ENCODE measurements around the gene TRMT2A.

The TRMT2A gene

GRCh38 chr22:20105456-20106204, 11.4 kb downstream of the TRMT2A start:
- DNase-seq, result no peak

- no peak for DNase-seq
These were observed 14.7 kb downstream of the TRMT2A start for GRCh38 chr22:20102203-20102780.

- DNase-seq, result no peak
These were observed 15.4 kb downstream of the TRMT2A start for GRCh38 chr22:20101638-20102037.

GRCh38 chr22:20099099-20099711, 17.8 kb downstream of the TRMT2A start:
- DNase-seq, result no peak

GRCh38 chr22:20096574-20097420, 20.2 kb downstream of the TRMT2A start:
- no peak for DNase-seq

GRCh38 chr22:20095521-20095920, 21.5 kb downstream of the TRMT2A start:
- DNase-seq, result no peak

GRCh38 chr22:20094197-20094807, 22.7 kb downstream of the TRMT2A start:
- DNase-seq, result no peak

- no peak for DNase-seq
These were observed 23.4 kb downstream of the TRMT2A start for GRCh38 chr22:20093418-20094196.

GRCh38 chr22:20092477-20092854, 24.6 kb downstream of the TRMT2A start:
- DNase-seq, result no peak

GRCh38 chr22:20091690-20092476, 25.1 kb downstream of the TRMT2A start:
- DNase-seq, result no peak

GRCh38 chr22:20090730-20091240, 26.2 kb downstream of the TRMT2A start:
- no peak for DNase-seq

GRCh38 chr22:20089977-20090729, 26.9 kb downstream of the TRMT2A start:
- DNase-seq, result no peak

GRCh38 chr22:20089226-20089976, 27.6 kb downstream of the TRMT2A start:
- DNase-seq, result no peak

GRCh38 chr22:20088263-20088648, 28.8 kb downstream of the TRMT2A start:
- DNase-seq, result no peak

GRCh38 chr22:20087319-20088262, 29.4 kb downstream of the TRMT2A start:
- DNase-seq, result no peak

- DNase-seq, result no peak
These were observed 30.3 kb downstream of the TRMT2A start for GRCh38 chr22:20086763-20087162.

- DNase-seq, result no peak
These were observed 30.9 kb downstream of the TRMT2A start for GRCh38 chr22:20086101-20086599.

GRCh38 chr22:20085651-20086050, 31.4 kb downstream of the TRMT2A start:
- DNase-seq, result no peak
